Islet precursor cell (in vitro differentiated cells): ENCODE data around the gene ELAVL1.
"Not testable (repeated sequence)": the region's sequence is repeated elsewhere in the genome, so short reads cannot be mapped to it uniquely, and the experiment has no call there.

ENCODE experiments used
- DNase-seq: peaks from one replicate; pipeline ENCODE4 v3.0.0-alpha.2; 2018

The ELAVL1 gene

GRCh38 chr19:7920519-7921301 is 84.7 kb downstream of the ELAVL1 start:
- peak; percentile 99 for DNase-seq

- peak; percentile 98 for DNase-seq
Observed at GRCh38 chr19:7919610-7920518, 85.6 kb downstream of the ELAVL1 start, which contains the start of gene SNAPC2. SNAPC2 (plus strand) TSS chr19:7920338; CDS start chr19:7920367, 29 bp downstream.

- DNase-seq, result no peak
Observed at GRCh38 chr19:7918615-7919421, 86.6 kb downstream of the ELAVL1 start.

- DNase-seq, result not testable (repeated sequence)
Observed at GRCh38 chr19:7918062-7918614, 87.3 kb downstream of the ELAVL1 start.

- DNase-seq, result peak; percentile 88
Observed at GRCh38 chr19:7917267-7918061, 88.0 kb downstream of the ELAVL1 start.

- no peak for DNase-seq
Observed at GRCh38 chr19:7916955-7917266, 88.5 kb downstream of the ELAVL1 start.

- peak; percentile 74 for DNase-seq
Observed at GRCh38 chr19:7916103-7916954, 89.1 kb downstream of the ELAVL1 start.

GRCh38 chr19:7915250-7916102 is 90.0 kb downstream of the ELAVL1 start:
- DNase-seq, result no peak

- no peak for DNase-seq
Observed at GRCh38 chr19:7914598-7915045, 90.8 kb downstream of the ELAVL1 start, which contains the start of gene TGFBR3L. TGFBR3L (plus strand) TSS chr19:7914830.

- no peak for DNase-seq
Observed at GRCh38 chr19:7914099-7914498, 91.3 kb downstream of the ELAVL1 start.

GRCh38 chr19:7913652-7914051 is 91.8 kb downstream of the ELAVL1 start:
- no peak for DNase-seq

- DNase-seq, result no peak
Observed at GRCh38 chr19:7912697-7913564, 92.5 kb downstream of the ELAVL1 start.

- no peak for DNase-seq
Observed at GRCh38 chr19:7912144-7912696, 93.2 kb downstream of the ELAVL1 start.

- DNase-seq, result no peak
Observed at GRCh38 chr19:7911508-7912143, 93.8 kb downstream of the ELAVL1 start.

- DNase-seq, result no peak
Observed at GRCh38 chr19:7910321-7911161, 94.9 kb downstream of the ELAVL1 start.

GRCh38 chr19:7909471-7910067 is 95.9 kb downstream of the ELAVL1 start:
- DNase-seq, result no peak
